Parathyroid adenoma (tissue), 2 donors: ENCODE data around the gene ABRAXAS1.

Experiments used
- H2AFZ ChIP-seq: fragments of 300-600 bp; sonication (generic); one replicate; pipeline ENCODE4 v1.7.0; 2017; ENCODE audit warnings: antibody characterized with exemption, mild to moderate bottlenecking
- H3K27ac ChIP-seq: fragments of 300-600 bp; sonication (generic); one replicate; pipeline ENCODE4 v1.7.0; 2017
- H3K27me3 ChIP-seq: fragments of 300-600 bp; sonication (generic); one replicate; pipeline ENCODE4 v1.7.0; 2017; ENCODE audit warnings: low read length; ENCODE audit not compliant: control insufficient read depth, insufficient read depth
- H3K36me3 ChIP-seq: fragments of 300-600 bp; sonication (generic); one replicate; pipeline ENCODE4 v1.7.0; 2017; ENCODE audit warnings: low read length; ENCODE audit not compliant: control insufficient read depth, insufficient read depth
- H3K4me1 ChIP-seq: fragments of 300-600 bp; sonication (generic); one replicate; pipeline ENCODE4 v1.7.0; 2017; ENCODE audit warnings: control low read depth
- H3K4me2 ChIP-seq: fragments of 300-600 bp; sonication (generic); one replicate; pipeline ENCODE4 v1.7.0; 2017; ENCODE audit warnings: low read length
- H3K4me3 ChIP-seq: fragments of 300-600 bp; sonication (generic); one replicate; pipeline ENCODE4 v1.7.0; 2017; ENCODE audit warnings: low read depth, low read length
- H3K79me2 ChIP-seq: fragments of 300-600 bp; sonication (generic); one replicate; pipeline ENCODE4 v1.7.0; 2017; ENCODE audit warnings: control low read depth
- H3K9ac ChIP-seq: fragments of 300-600 bp; sonication (generic); one replicate; pipeline ENCODE4 v1.7.0; 2017; ENCODE audit warnings: mild to moderate bottlenecking
- H3K9me3 ChIP-seq: fragments of 300-600 bp; sonication (generic); one replicate; pipeline ENCODE4 v1.7.0; 2017; ENCODE audit warnings: low read length; ENCODE audit not compliant: control insufficient read depth
- TF ChIP-seq, protein P1 (sequence below): fragments of 300-600 bp; sonication (generic); IDR thresholded peaks from one replicate; pipeline ENCODE4 v1.7.0; 2017; ENCODE audit warnings: antibody characterized with exemption, mild to moderate bottlenecking
- donor health status: primary hyperparathyroidism.

Gene ABRAXAS1

DNA sequence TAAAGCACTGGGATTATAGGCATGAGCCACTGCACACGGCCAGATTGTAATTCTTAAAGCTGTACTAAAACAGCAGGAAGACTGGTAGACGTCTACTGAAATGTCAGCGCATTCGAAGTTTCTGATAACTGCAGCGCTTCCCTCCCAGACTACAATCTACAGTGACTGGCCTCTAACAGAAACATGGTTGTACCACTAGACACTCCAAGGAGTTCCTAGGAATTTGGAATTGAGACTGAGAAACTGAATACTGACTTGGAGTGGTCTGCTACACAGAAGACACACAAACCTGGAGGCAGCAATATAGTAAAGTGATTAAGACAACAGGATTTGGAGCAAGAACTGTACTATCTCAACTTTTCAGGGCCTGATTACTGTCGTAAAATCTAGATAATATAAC is 30.2 kb downstream of the ABRAXAS1 start:
- Histone ChIP-seq H3K36me3 (no peaks in the 10 kb centered on the region), H3K27ac (peak overlapping the region; percentile 95), H3K4me3 (peak overlapping the region; percentile 97), H3K4me2 (peak overlapping the region; percentile 90), H3K27me3 (no peaks in the 10 kb centered on the region), H2AFZ (peak overlapping the region; percentile 89), H3K79me2 (peaks cover 3% of the 10 kb centered on the region), H3K9me3 (no peaks in the 10 kb centered on the region), H3K4me1 (no peaks in the 10 kb centered on the region), H3K9ac (no peak overlapping the region)
- TF ChIP-seq, protein P1, sequence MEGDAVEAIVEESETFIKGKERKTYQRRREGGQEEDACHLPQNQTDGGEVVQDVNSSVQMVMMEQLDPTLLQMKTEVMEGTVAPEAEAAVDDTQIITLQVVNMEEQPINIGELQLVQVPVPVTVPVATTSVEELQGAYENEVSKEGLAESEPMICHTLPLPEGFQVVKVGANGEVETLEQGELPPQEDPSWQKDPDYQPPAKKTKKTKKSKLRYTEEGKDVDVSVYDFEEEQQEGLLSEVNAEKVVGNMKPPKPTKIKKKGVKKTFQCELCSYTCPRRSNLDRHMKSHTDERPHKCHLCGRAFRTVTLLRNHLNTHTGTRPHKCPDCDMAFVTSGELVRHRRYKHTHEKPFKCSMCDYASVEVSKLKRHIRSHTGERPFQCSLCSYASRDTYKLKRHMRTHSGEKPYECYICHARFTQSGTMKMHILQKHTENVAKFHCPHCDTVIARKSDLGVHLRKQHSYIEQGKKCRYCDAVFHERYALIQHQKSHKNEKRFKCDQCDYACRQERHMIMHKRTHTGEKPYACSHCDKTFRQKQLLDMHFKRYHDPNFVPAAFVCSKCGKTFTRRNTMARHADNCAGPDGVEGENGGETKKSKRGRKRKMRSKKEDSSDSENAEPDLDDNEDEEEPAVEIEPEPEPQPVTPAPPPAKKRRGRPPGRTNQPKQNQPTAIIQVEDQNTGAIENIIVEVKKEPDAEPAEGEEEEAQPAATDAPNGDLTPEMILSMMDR: no peak

DNA sequence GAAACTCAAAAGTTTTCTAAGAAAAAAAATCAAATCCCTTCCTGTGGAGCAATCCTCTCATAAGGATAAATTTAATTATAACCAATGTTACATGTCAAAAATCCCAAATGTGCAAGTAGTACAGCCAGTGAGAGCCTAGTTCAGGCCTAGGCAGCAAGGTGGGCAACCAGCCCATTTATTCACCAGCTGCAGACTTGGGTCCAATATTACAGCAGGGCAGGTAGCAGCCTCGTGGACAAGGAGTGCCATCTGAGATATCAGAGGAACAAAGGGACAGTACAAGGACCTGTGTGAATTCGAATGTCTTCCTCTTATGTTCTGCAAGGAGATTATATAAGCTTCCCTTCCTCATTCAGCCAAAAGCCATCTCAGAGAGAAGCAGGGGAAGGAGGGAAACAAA is 35.9 kb downstream of the ABRAXAS1 start:
- no peak overlapping the region for H2AFZ ChIP-seq
- H3K27ac ChIP-seq: no peak overlapping the region
- TF ChIP-seq, protein P1: no peak
- H3K4me3 ChIP-seq: no peak overlapping the region
- no peaks in the 10 kb centered on the region for H3K79me2 ChIP-seq
- no peaks in the 10 kb centered on the region for H3K27me3 ChIP-seq
- no peaks in the 10 kb centered on the region for H3K4me1 ChIP-seq
- no peaks in the 10 kb centered on the region for H3K36me3 ChIP-seq
- H3K9me3 ChIP-seq: no peaks in the 10 kb centered on the region
- no peak overlapping the region for H3K4me2 ChIP-seq
- no peak overlapping the region for H3K9ac ChIP-seq

DNA sequence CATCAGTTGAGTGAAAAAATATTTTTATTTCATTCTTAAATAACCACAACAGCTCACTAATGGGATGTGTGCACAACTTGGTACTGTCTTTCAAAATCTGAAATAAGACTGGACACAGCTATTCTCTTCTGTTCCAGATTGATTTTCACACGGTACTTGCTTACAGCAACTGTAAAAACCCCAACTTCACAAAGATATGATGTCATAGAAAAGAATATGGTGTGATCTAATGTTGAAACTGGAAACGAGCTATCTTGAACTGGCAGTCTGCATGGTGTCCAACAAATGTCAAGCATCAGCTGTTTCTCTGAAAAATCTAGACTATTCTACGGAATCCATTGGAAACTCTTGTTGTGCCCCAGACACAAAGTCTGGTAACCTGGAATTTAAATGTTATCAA is 44.0 kb downstream of the ABRAXAS1 start:
- H3K36me3 ChIP-seq: no peaks in the 10 kb centered on the region
- H3K4me1 ChIP-seq: no peaks in the 10 kb centered on the region

DNA sequence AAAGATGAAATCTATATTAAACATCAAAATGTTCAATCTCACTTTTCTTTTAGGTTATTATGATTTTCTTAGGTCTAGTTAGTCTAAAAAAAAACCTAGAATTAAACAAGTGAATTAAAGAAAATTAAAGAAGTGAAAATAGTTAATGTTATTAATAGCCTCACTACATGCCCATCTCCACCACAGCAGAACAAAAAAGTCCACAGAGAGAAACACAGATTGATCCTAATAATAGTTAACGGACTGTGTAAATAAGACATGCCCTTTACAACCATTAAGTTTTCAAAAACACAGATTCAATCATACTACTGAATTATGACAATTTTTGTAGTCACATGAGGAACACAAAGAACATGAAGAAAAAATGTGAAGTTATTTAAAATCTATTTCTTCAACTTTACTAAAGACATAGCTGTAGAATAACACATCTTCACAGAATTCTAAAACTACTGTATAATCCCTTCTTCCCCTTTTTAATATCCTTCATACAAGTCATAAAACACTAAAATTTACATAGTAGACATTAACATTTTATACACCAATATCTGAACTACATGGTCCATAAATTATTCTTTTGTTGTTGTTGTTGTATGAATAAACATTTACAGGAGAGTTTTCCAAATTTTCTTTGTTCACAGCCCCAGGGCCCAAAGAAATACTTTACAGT is 44.6 kb downstream of the ABRAXAS1 start:
- Histone ChIP-seq H3K4me1 (no peaks in the 10 kb centered on the region), H3K4me3 (no peak overlapping the region), H3K9ac (no peak overlapping the region), H3K36me3 (no peaks in the 10 kb centered on the region), H3K4me2 (no peak overlapping the region), H3K27me3 (no peaks in the 10 kb centered on the region), H3K27ac (no peak overlapping the region), H2AFZ (no peak overlapping the region), H3K79me2 (no peaks in the 10 kb centered on the region), H3K9me3 (no peaks in the 10 kb centered on the region)
- TF ChIP-seq, protein P1: no peak

More for the DNA sequence above, 44.0 kb downstream of the ABRAXAS1 start:
- Histone ChIP-seq H3K27me3 (no peaks in the 10 kb centered on the region), H3K4me2 (no peak overlapping the region), H3K27ac (no peak overlapping the region), H3K9ac (no peak overlapping the region), H3K4me3 (no peak overlapping the region), H3K79me2 (no peaks in the 10 kb centered on the region), H3K9me3 (no peaks in the 10 kb centered on the region), H2AFZ (no peak overlapping the region)
- TF ChIP-seq, protein P1: no peak

DNA sequence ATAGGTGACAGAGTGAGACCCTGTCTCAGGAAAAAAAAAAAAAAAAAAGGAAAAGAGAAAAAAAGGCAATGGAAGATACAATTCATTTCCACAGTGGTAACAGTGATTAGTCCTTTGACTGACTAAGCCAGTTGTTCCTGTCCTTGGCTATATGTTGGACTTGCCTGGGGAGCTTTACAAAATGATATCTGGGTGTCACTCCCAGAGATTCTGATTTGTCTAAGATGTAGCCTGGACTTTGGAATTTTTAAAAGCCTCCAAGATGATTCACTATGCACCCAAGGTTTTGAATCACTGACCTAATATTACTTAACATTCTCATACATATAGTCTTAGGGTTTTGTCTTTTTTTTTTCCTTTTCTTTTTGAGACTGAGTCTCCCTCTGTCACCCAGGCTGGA is 46.2 kb downstream of the ABRAXAS1 start:
- Histone ChIP-seq H3K79me2 (no peaks in the 10 kb centered on the region), H3K4me3 (no peak overlapping the region), H3K4me1 (no peaks in the 10 kb centered on the region), H3K9ac (no peak overlapping the region), H3K27me3 (no peaks in the 10 kb centered on the region), H3K4me2 (no peak overlapping the region), H3K9me3 (no peaks in the 10 kb centered on the region), H3K27ac (no peak overlapping the region), H3K36me3 (no peaks in the 10 kb centered on the region), H2AFZ (no peak overlapping the region)
- TF ChIP-seq, protein P1: no peak
